Measurements from ENCODE around the gene BBS7. TPM values are rescaled to one million over a fixed set of nuclear protein-coding genes. Genes with fewer than 3 reads are reported as not detected.

BBS7 gene
- polyA plus RNA-seq, 1 of the 3 experiments (the other 2 are of a cell fraction): 24.3 TPM

DNA sequence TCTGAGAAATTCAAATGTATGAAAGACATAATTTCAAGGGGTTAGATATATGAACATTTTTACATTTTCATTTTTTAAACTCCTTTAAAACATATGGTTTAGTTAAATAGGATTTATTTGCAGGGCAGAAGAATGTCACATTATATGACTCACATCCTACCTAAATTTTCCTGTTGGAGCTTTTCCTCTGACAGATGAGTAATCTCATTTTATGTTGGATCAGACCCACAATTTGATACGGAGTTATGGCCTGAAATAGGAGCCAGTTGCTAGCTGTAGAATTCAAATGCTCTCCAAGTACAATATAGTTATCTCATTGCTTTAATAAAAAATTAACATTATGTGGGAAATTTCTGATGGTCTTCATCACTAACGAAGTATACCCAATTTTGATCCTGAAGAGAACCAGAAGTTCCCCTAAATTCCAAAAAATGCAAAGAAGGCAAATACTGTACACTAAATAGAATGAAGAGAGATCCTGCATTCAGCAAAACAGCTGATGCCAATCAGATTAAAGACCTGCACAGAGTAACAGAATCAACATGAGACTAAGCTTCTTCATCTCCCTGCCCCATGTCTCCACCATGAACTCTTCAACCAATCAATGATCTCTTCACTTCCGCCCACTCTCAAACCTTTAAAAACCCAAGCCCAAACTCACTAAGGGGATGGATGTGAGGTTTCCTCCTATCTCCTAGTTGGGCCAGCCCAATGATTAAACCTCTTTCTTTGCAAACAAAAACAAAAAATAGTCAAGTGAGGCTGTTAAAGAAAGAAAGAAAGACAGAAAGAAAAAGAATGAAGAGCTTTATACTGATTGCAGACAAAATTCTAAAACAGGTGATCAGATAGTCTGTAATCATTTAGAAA is 80.1 kb downstream of the BBS7 start:
- POLR2A ChIA-PET: no interaction called here
- TF ChIP-seq FOSL2 (IDR thresholded peaks at IDR 0.05; ENCODE audit: borderline replicate concordance, low read depth): peak; percentile 96
- no peak for TF ChIP-seq RCOR1 (IDR thresholded peaks at IDR 0.05; ENCODE audit: low read length)
- no peak for TF ChIP-seq CHD2 (IDR thresholded peaks at IDR 0.05; ENCODE audit: low read length, partially characterized antibody)
- TF ChIP-seq RAD21 (IDR thresholded peaks at IDR 0.05; ENCODE audit: low read length): no peak
- peak; percentile 93 for TF ChIP-seq TEAD4 (IDR thresholded peaks at IDR 0.05; ENCODE audit: borderline replicate concordance, insufficient read depth)
- peak; percentile 90 for TF ChIP-seq FOXM1 (IDR thresholded peaks at IDR 0.05; ENCODE audit: low read depth)
- TF ChIP-seq, protein P1, sequence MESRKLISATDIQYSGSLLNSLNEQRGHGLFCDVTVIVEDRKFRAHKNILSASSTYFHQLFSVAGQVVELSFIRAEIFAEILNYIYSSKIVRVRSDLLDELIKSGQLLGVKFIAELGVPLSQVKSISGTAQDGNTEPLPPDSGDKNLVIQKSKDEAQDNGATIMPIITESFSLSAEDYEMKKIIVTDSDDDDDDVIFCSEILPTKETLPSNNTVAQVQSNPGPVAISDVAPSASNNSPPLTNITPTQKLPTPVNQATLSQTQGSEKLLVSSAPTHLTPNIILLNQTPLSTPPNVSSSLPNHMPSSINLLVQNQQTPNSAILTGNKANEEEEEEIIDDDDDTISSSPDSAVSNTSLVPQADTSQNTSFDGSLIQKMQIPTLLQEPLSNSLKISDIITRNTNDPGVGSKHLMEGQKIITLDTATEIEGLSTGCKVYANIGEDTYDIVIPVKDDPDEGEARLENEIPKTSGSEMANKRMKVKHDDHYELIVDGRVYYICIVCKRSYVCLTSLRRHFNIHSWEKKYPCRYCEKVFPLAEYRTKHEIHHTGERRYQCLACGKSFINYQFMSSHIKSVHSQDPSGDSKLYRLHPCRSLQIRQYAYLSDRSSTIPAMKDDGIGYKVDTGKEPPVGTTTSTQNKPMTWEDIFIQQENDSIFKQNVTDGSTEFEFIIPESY (IDR thresholded peaks at IDR 0.05; ENCODE audit: borderline replicate concordance, low read depth): peak; percentile 69; the same call in 1 of the 2 replicates
- peak; percentile 72 to 98 for TF ChIP-seq EP300 (IDR thresholded peaks at IDR 0.05; ENCODE audit: borderline replicate concordance in 1 of 2, low read depth in 1 of 2, low read length in 1 of 2)
- TF ChIP-seq SIN3A (IDR thresholded peaks at IDR 0.05; ENCODE audit: borderline replicate concordance, low read depth, low read length): 0 out of 2 replicates have a peak, but pooled peaks have one; percentile 23
- peak; percentile 98 for TF ChIP-seq TCF12 (IDR thresholded peaks at IDR 0.05)
- TF ChIP-seq, protein P2, sequence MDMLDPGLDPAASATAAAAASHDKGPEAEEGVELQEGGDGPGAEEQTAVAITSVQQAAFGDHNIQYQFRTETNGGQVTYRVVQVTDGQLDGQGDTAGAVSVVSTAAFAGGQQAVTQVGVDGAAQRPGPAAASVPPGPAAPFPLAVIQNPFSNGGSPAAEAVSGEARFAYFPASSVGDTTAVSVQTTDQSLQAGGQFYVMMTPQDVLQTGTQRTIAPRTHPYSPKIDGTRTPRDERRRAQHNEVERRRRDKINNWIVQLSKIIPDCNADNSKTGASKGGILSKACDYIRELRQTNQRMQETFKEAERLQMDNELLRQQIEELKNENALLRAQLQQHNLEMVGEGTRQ (IDR thresholded peaks at IDR 0.05; ENCODE audit: borderline replicate concordance, low read depth, low read length): no peak
- TF ChIP-seq JUND (IDR thresholded peaks at IDR 0.05): peak; percentile 96
- TF ChIP-seq, protein P3, sequence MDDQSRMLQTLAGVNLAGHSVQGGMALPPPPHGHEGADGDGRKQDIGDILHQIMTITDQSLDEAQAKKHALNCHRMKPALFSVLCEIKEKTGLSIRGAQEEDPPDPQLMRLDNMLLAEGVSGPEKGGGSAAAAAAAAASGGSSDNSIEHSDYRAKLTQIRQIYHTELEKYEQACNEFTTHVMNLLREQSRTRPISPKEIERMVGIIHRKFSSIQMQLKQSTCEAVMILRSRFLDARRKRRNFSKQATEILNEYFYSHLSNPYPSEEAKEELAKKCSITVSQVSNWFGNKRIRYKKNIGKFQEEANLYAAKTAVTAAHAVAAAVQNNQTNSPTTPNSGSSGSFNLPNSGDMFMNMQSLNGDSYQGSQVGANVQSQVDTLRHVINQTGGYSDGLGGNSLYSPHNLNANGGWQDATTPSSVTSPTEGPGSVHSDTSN (IDR thresholded peaks at IDR 0.05): peak; percentile 94
- TF ChIP-seq GATA2 (CRISPR knock-in tag; IDR thresholded peaks at IDR 0.05): no peak
- TF ChIP-seq MEF2A (IDR thresholded peaks at IDR 0.05; ENCODE audit: borderline replicate concordance, low read depth): peak; percentile 64
- no peak for TF ChIP-seq FOXJ3 (CRISPR knock-in tag; IDR thresholded peaks at IDR 0.05)
- peak; percentile 92 for TF ChIP-seq NFIC (IDR thresholded peaks at IDR 0.05; ENCODE audit: borderline replicate concordance)
- no peak for TF ChIP-seq RFX5 (IDR thresholded peaks at IDR 0.05; ENCODE audit: low read length)
- no peak for TF ChIP-seq MXI1 (IDR thresholded peaks at IDR 0.05; ENCODE audit: low read depth, low read length)
- peak; percentile 5; the same call in 1 of the 2 replicates for TF ChIP-seq YY1 (IDR thresholded peaks at IDR 0.05; ENCODE audit: low read depth)
- no peak for TF ChIP-seq SMC3 (IDR thresholded peaks at IDR 0.05; ENCODE audit: low read depth, low read length)
- no peak for TF ChIP-seq GABPA (IDR thresholded peaks at IDR 0.05; ENCODE audit: low read depth)
- TF ChIP-seq, protein P4, sequence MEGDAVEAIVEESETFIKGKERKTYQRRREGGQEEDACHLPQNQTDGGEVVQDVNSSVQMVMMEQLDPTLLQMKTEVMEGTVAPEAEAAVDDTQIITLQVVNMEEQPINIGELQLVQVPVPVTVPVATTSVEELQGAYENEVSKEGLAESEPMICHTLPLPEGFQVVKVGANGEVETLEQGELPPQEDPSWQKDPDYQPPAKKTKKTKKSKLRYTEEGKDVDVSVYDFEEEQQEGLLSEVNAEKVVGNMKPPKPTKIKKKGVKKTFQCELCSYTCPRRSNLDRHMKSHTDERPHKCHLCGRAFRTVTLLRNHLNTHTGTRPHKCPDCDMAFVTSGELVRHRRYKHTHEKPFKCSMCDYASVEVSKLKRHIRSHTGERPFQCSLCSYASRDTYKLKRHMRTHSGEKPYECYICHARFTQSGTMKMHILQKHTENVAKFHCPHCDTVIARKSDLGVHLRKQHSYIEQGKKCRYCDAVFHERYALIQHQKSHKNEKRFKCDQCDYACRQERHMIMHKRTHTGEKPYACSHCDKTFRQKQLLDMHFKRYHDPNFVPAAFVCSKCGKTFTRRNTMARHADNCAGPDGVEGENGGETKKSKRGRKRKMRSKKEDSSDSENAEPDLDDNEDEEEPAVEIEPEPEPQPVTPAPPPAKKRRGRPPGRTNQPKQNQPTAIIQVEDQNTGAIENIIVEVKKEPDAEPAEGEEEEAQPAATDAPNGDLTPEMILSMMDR (IDR thresholded peaks at IDR 0.05): no peak
- TF ChIP-seq POLR2AphosphoS5 (IDR thresholded peaks at IDR 0.05; ENCODE audit: low read depth, low read length): peak; percentile 80; the same call in 1 of the 2 replicates
- TF ChIP-seq NRF1 (IDR thresholded peaks at IDR 0.05; ENCODE audit: low read depth, low read length): no peak
- TF ChIP-seq, protein P5, sequence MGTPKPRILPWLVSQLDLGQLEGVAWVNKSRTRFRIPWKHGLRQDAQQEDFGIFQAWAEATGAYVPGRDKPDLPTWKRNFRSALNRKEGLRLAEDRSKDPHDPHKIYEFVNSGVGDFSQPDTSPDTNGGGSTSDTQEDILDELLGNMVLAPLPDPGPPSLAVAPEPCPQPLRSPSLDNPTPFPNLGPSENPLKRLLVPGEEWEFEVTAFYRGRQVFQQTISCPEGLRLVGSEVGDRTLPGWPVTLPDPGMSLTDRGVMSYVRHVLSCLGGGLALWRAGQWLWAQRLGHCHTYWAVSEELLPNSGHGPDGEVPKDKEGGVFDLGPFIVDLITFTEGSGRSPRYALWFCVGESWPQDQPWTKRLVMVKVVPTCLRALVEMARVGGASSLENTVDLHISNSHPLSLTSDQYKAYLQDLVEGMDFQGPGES (IDR thresholded peaks at IDR 0.05; ENCODE audit: low read depth, low read length): no peak
- peak; percentile 63; the same call in 1 of the 2 replicates for TF ChIP-seq TAF1 (IDR thresholded peaks at IDR 0.05; ENCODE audit: borderline replicate concordance, low read depth, low read length)

More for the DNA sequence above, 80.1 kb downstream of the BBS7 start:
- H3K36me3 ChIP-seq (replicated peaks in 1 of 2; ENCODE audit: control insufficient read depth in 1 of 2, insufficient read depth in 2 of 2, low read length in 1 of 2): no peaks in the 10 kb centered on the region
- no peaks in the 10 kb centered on the region for H3K9me2 ChIP-seq
- H3K79me2 ChIP-seq (ENCODE audit: insufficient read depth): no peaks in the 10 kb centered on the region
- peaks cover 54% of the 10 kb centered on the region for H3F3A ChIP-seq (replicated peaks; ENCODE audit: insufficient read depth)
- 13% methylated on average over 3 of the region's 3 CpGs for WGBS (ENCODE audit: low lambda C conversion rate)
- CTCF ChIA-PET: no interaction called here
- no peaks in the 10 kb centered on the region for H3K27me3 ChIP-seq (ENCODE audit: insufficient read depth)
- H3K4me3 ChIP-seq (ENCODE audit: low read depth in 2 of 2, low read length in 1 of 2): peak overlapping the region in 1 of 2 experiments; percentile 1; a peak in 1 of 4 replicates
- H3K4me2 ChIP-seq: peak overlapping the region; percentile 69
- peak overlapping the region; percentile 55; the same call in 1 of the 2 replicates for H3K9ac ChIP-seq
- no peaks in the 10 kb centered on the region for H4K20me1 ChIP-seq (ENCODE audit: insufficient read depth)
- no peak overlapping the region for H2AFZ ChIP-seq (ENCODE audit: low read depth)
- DNase-seq: no peak
- H3K27ac ChIP-seq (ENCODE audit: low read depth in 2 of 2, low read length in 1 of 2): peak overlapping the region; percentile 86 to 95
- H3K9me3 ChIP-seq: no peaks in the 10 kb centered on the region
- peaks cover 0 to 53% of the 10 kb centered on the region in 2 experiments for H3K4me1 ChIP-seq (ENCODE audit: control insufficient read depth in 1 of 2, insufficient read depth in 2 of 2, low read depth in 1 of 2, low read length in 1 of 2)

Measured in SK-N-SH (cell line).